HepG2 (cell line): Measurements from ENCODE around the gene NTN4. TPM values are rescaled to one million over a fixed set of nuclear protein-coding genes. Genes with fewer than 3 reads are reported as not detected.

Experiments
- ARID2 ChIP-seq: sonication (generic); formaldehyde crosslinking; IDR thresholded peaks from 2 replicates; pipeline ENCODE4 v1.8.1; 2022; ENCODE audit warnings: mild to moderate bottlenecking, missing genetic modification reagents, borderline replicate concordance
- ASH2L ChIP-seq: fragments of 300-600, 200-600 bp; sonication (generic); IDR thresholded peaks from 2 replicates; pipeline ENCODE4 v1.7.0; 2017; ENCODE audit warnings: low read depth, mild to moderate bottlenecking, moderate library complexity, mixed read lengths, low read length; ENCODE audit not compliant: insufficient read length
- CCDC6 ChIP-seq: sonication (generic); formaldehyde crosslinking; IDR thresholded peaks from 2 replicates; pipeline ENCODE4 v1.8.1; 2022; ENCODE audit warnings: mild to moderate bottlenecking, missing genetic modification reagents, moderate library complexity
- DPF2 ChIP-seq: sonication (generic); formaldehyde crosslinking; IDR thresholded peaks from 2 replicates; pipeline ENCODE4 v1.4.0; 2020; ENCODE audit warnings: mild to moderate bottlenecking, low read depth, missing genetic modification reagents, borderline replicate concordance
- DZIP1 ChIP-seq: sonication (generic); formaldehyde crosslinking; IDR thresholded peaks from 2 replicates; pipeline ENCODE4 v1.5.0; 2020; ENCODE audit warnings: mild to moderate bottlenecking, missing genetic modification reagents
- GATA4 ChIP-seq: sonication (generic); IDR thresholded peaks from 2 replicates; pipeline ENCODE4 v1.6.1; 2016; ENCODE audit warnings: antibody characterized with exemption, low read depth, borderline replicate concordance
- GFI1 ChIP-seq: sonication (generic); formaldehyde crosslinking; IDR thresholded peaks from 2 replicates; pipeline ENCODE4 v1.5.0; 2020; ENCODE audit warnings: missing genetic modification reagents, mild to moderate bottlenecking, borderline replicate concordance
- HDAC1 ChIP-seq: sonication (generic); formaldehyde crosslinking; IDR thresholded peaks from 2 replicates; pipeline ENCODE4 v1.5.1; 2020; ENCODE audit warnings: mild to moderate bottlenecking, missing genetic modification reagents
- KDM4B ChIP-seq: sonication (generic); formaldehyde crosslinking; IDR thresholded peaks from 2 replicates; pipeline ENCODE4 v1.4.0; 2020; ENCODE audit warnings: missing genetic modification reagents
- KDM6A ChIP-seq: IDR thresholded peaks from 2 replicates; pipeline ENCODE4 v1.6.1; 2016; ENCODE audit warnings: low read depth
- NCOR1 ChIP-seq: fragments of 200-600 bp; sonication (generic); IDR thresholded peaks from 2 replicates; pipeline ENCODE4 v1.7.0; 2017; ENCODE audit warnings: antibody characterized with exemption, low read length, borderline replicate concordance
- PATZ1 ChIP-seq: sonication (generic); formaldehyde crosslinking; IDR thresholded peaks from 2 replicates; pipeline ENCODE4 v1.4.0; 2020; ENCODE audit warnings: missing genetic modification reagents
- RCOR2 ChIP-seq: IDR thresholded peaks from 2 replicates; pipeline ENCODE4 v1.6.1; 2016; ENCODE audit warnings: missing biosample characterization, missing genetic modification reagents
- RXRA ChIP-seq: sonication (generic); formaldehyde crosslinking; IDR thresholded peaks from 2 replicates; pipeline ENCODE4 v1.5.1; 2020; ENCODE audit warnings: missing genetic modification reagents
- SIX4 ChIP-seq: sonication (generic); formaldehyde crosslinking; IDR thresholded peaks from 2 replicates; pipeline ENCODE4 v1.4.0; 2020; ENCODE audit warnings: missing genetic modification reagents
- SOX5 ChIP-seq: IDR thresholded peaks from 2 replicates; pipeline ENCODE4 v1.6.1; 2016; ENCODE audit warnings: borderline replicate concordance
- TAF1 ChIP-seq: sonication (generic); formaldehyde crosslinking; IDR thresholded peaks from 2 replicates; pipeline ENCODE4 v1.4.0; 2020; ENCODE audit warnings: missing genetic modification reagents
- ZC3H13 ChIP-seq: sonication (generic); formaldehyde crosslinking; IDR thresholded peaks from 2 replicates; pipeline ENCODE4 v1.8.1; 2023; ENCODE audit warnings: mild to moderate bottlenecking, missing genetic modification reagents, moderate library complexity
- ZNF235 ChIP-seq: sonication (generic); formaldehyde crosslinking; IDR thresholded peaks from 2 replicates; pipeline ENCODE4 v1.8.1; 2023; ENCODE audit warnings: mild to moderate bottlenecking, missing genetic modification reagents, borderline replicate concordance
- ZNF256 ChIP-seq: sonication (generic); formaldehyde crosslinking; conservative IDR thresholded peaks from 2 replicates; pipeline ENCODE4 v1.4.0; 2020; ENCODE audit warnings: missing genetic modification reagents
- ZNF275 ChIP-seq: sonication (generic); formaldehyde crosslinking; IDR thresholded peaks from 2 replicates; pipeline ENCODE4 v1.8.0; 2022; ENCODE audit warnings: missing genetic modification reagents, mild to moderate bottlenecking, inconsistent platforms, borderline replicate concordance
- ZNF335 ChIP-seq: sonication (generic); formaldehyde crosslinking; IDR thresholded peaks from 2 replicates; pipeline ENCODE4 v1.4.0; 2020; ENCODE audit warnings: missing genetic modification reagents
- polyA plus RNA-seq, 8 experiments: library from polyadenylated mRNA; depleted of rRNA in 3 of 8; stranded (reverse) in 7 of 8; unstranded in 1 of 8; fragments of >200 nt; fragmentation: Illumina TruSeq in 4 of 8; extraction: Trizol in 4 of 8; gene quantifications; 2 replicates each; pipeline versions ENCODE4 v1.2.1 to v1.2.3, GENCODE V29; 2011 to 2016; ENCODE audit warnings: low read depth in 4 of 8, missing spikeins in 1 of 8, mixed read lengths in 1 of 8; ENCODE audit not compliant: insufficient read depth in 1 of 8
- total RNA-seq, 5 experiments: library from RNA; depleted of rRNA; stranded (reverse); fragments of >200 nt; fragmentation: Illumina TruSeq; extraction: Trizol; gene quantifications; 2 replicates each; pipeline ENCODE4 v1.2.3, GENCODE V29; 2016; ENCODE audit warnings: low read depth in 1 of 5
- TF ChIP-seq, protein P1 (sequence below): sonication (generic); formaldehyde crosslinking; IDR thresholded peaks from 2 replicates; pipeline ENCODE4 v1.9.0; 2021; ENCODE audit warnings: missing genetic modification reagents, mild to moderate bottlenecking, borderline replicate concordance

Gene NTN4
- total and polyA plus RNA-seq, 2 of the 13 experiments (the other 11 are each of a cell fraction or from before 2014, with no cell fraction given) = 7.8 to 11.5 TPM

- no peak for TF ChIP-seq TAF1 (CRISPR knock-in tag)
- no peak for TF ChIP-seq ZNF256 (CRISPR knock-in tag)
- peak; percentile 50; the same call in 1 of the 2 replicates for TF ChIP-seq NCOR1
- TF ChIP-seq RXRA (CRISPR knock-in tag) = peak; percentile 60; the same call in 1 of the 2 replicates
- no peak for TF ChIP-seq ZNF235
- TF ChIP-seq ZNF275 (CRISPR knock-in tag) = no peak
- TF ChIP-seq GFI1 (CRISPR knock-in tag) = 0 out of 2 replicates have a peak, but pooled peaks have one; percentile 23
- peak; percentile 79; the same call in 1 of the 2 replicates for TF ChIP-seq RCOR2 (CRISPR knock-in tag)
- TF ChIP-seq, protein P1, sequence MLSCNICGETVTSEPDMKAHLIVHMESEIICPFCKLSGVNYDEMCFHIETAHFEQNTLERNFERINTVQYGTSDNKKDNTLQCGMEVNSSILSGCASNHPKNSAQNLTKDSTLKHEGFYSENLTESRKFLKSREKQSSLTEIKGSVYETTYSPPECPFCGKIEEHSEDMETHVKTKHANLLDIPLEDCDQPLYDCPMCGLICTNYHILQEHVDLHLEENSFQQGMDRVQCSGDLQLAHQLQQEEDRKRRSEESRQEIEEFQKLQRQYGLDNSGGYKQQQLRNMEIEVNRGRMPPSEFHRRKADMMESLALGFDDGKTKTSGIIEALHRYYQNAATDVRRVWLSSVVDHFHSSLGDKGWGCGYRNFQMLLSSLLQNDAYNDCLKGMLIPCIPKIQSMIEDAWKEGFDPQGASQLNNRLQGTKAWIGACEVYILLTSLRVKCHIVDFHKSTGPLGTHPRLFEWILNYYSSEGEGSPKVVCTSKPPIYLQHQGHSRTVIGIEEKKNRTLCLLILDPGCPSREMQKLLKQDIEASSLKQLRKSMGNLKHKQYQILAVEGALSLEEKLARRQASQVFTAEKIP (CRISPR knock-in tag) = no peak
- peak; percentile 90 for TF ChIP-seq DPF2 (CRISPR knock-in tag)
- TF ChIP-seq ARID2 (CRISPR knock-in tag) = no peak
- TF ChIP-seq SIX4 (CRISPR knock-in tag) = peak; percentile 62; the same call in 1 of the 2 replicates
- no peak for TF ChIP-seq CCDC6 (CRISPR knock-in tag)
- TF ChIP-seq KDM6A (CRISPR knock-in tag) = peak; percentile 83
- TF ChIP-seq ASH2L = peak; percentile 47
- TF ChIP-seq GATA4 = peak; percentile 39; the same call in 1 of the 2 replicates
- peak; percentile 60 for TF ChIP-seq PATZ1 (CRISPR knock-in tag)
- TF ChIP-seq HDAC1 (CRISPR knock-in tag) = peak; percentile 58
- no peak for TF ChIP-seq DZIP1 (CRISPR knock-in tag)
- TF ChIP-seq ZNF335 (CRISPR knock-in tag) = 0 out of 2 replicates have a peak, but pooled peaks have one; percentile 42
- no peak for TF ChIP-seq ZC3H13 (CRISPR knock-in tag)
- peak; percentile 76 for TF ChIP-seq SOX5
- TF ChIP-seq KDM4B = 0 out of 2 replicates have a peak, but pooled peaks have one; percentile 31
These were observed 28.3 kb downstream of the NTN4 start (continued) for GRCh38 chr12:95762123-95762785.
